NK-92 (cell line): ENCODE data around the gene PGLYRP2.
"Not testable (repeated sequence)": the region's sequence is repeated elsewhere in the genome, so short reads cannot be mapped to it uniquely, and the experiment has no call there.

Source experiments
- DNase-seq: peaks from one replicate; lab custom pipeline; 2025; ENCODE audit not compliant: unreplicated experiment; lab: John Stamatoyannopoulos, UW

Gene PGLYRP2

GRCh38 chr19:15479391-15480345, at the start of gene PGLYRP2:
PGLYRP2 (minus strand) TSS chr19:15479501; CDS start chr19:15479371, 130 bp downstream.
- DNase-seq = no peak

- no peak for DNase-seq
Measured at GRCh38 chr19:15527705-15528104, 48.4 kb upstream of the PGLYRP2 start.

GRCh38 chr19:15526408-15526807, 47.1 kb upstream of the PGLYRP2 start:
- DNase-seq = no peak

- no peak for DNase-seq
Measured at GRCh38 chr19:15525291-15525690, 46.0 kb upstream of the PGLYRP2 start.

GRCh38 chr19:15524781-15525180, 45.5 kb upstream of the PGLYRP2 start:
- no peak for DNase-seq

- DNase-seq = no peak
Measured at GRCh38 chr19:15519433-15519976, 40.2 kb upstream of the PGLYRP2 start.

- DNase-seq = no peak
Measured at GRCh38 chr19:15517778-15518177, 38.5 kb upstream of the PGLYRP2 start.

GRCh38 chr19:15516363-15516762, 37.1 kb upstream of the PGLYRP2 start:
- DNase-seq = no peak

- not testable (repeated sequence) for DNase-seq
Measured at GRCh38 chr19:15515227-15515625, 35.9 kb upstream of the PGLYRP2 start.

GRCh38 chr19:15511671-15512424, 32.5 kb upstream of the PGLYRP2 start:
- DNase-seq = no peak

GRCh38 chr19:15508035-15508710, 28.9 kb upstream of the PGLYRP2 start, which contains the start of gene CYP4F22:
CYP4F22 (plus strand) TSS chr19:15508525; CDS start chr19:15525337, 16,812 bp downstream.
- DNase-seq = no peak

- DNase-seq = no peak
Measured at GRCh38 chr19:15507068-15508034, 28.1 kb upstream of the PGLYRP2 start.

- no peak for DNase-seq
Measured at GRCh38 chr19:15506074-15506571, 26.8 kb upstream of the PGLYRP2 start.

GRCh38 chr19:15502264-15502663, 23.0 kb upstream of the PGLYRP2 start:
- DNase-seq = no peak

- DNase-seq = no peak
Measured at GRCh38 chr19:15501596-15501995, 22.3 kb upstream of the PGLYRP2 start.

GRCh38 chr19:15498910-15499309, 19.6 kb upstream of the PGLYRP2 start:
- no peak for DNase-seq

- no peak for DNase-seq
Measured at GRCh38 chr19:15498156-15498858, 19.0 kb upstream of the PGLYRP2 start.

- no peak for DNase-seq
Measured at GRCh38 chr19:15495151-15495550, 15.8 kb upstream of the PGLYRP2 start.
